HTR-8/SVneo (cell line): ENCODE results near the gene DCAF15.
"Not testable (repeated sequence)": the region's sequence is repeated elsewhere in the genome, so short reads cannot be mapped to it uniquely, and the experiment has no call there.

Source experiments
- DNase-seq: peaks from one replicate; pipeline ENCODE4 v3.0.0; 2011; ENCODE audit warnings: low spot score, mixed read lengths; ENCODE audit not compliant: insufficient read length
- FAIRE-seq: peaks from 2 replicates; lab custom pipeline; 2011; peaks lifted over from hg19 to GRCh38; lab: Jason Lieb, UNC

DCAF15 gene

DNA sequence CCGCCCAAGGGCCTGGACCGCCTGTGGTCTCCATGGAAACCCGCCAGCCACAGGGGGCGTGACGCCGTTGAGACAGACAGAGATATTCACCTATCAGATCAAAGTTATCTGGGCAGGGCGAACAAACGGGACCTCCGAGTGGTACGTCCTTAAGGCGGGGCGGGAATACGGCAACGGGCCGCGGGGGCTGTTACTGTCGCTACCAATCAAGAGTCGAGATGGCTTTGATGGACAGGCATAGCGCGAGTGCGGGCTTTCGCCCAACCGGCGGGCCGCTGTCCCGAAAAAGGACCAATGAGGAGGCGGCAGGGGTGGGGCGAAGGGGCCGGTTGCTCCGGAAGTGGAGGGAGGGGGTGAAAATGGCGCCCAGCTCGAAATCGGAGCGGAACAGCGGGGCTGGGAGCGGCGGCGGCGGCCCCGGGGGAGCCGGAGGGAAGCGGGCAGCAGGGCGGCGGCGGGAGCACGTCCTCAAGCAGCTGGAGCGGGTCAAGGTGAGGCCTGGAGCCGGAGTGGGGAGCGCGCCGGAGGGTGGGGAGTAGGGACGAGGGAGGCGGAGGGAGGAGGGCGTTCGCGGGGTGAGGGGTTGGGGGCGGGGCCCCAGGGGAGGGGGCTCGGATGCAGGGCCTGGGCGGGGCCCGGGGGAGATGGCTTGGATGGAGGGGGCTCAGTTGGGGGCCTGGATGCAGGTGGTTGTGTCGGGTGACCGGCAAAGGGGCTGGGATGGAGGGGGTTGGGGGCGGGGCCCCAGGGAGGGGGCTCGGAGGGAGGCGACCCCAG, at the start of gene DCAF15:
Gene DCAF15 (plus strand): TSS at position 356 of the 777 bp plus-strand sequence. CDS start 4 bp downstream, at position 360.
- FAIRE-seq (peak; percentile 99), DNase-seq (peak; percentile 100)

DNA sequence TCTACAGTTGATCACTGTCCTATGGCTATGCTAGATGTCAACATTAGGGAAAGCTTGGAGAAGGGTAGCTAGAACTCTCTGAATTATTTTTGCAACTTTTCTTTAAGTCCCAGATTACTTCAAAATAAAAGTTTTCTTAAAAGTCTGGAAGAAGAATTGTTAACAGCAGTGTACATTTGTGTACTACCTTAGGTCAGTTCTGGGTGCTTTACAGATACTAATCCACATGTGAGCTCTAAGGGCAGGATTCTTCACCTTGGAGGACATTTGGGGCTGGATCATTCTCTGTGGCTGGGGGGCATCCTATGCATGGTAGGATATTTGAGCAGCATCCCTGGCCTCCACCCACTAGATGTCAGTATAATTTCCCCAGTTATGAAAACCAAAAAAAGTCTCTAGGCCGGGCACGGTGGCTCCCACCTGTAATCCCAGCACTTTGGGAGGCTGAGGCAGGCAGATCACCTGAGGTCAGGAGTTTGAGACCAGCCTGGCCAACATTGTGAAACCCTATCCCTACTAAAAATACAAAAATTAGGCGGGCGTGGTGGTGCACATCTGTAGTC, 49.2 kb upstream of the DCAF15 start:
- no peak for FAIRE-seq
- DNase-seq = no peak

DNA sequence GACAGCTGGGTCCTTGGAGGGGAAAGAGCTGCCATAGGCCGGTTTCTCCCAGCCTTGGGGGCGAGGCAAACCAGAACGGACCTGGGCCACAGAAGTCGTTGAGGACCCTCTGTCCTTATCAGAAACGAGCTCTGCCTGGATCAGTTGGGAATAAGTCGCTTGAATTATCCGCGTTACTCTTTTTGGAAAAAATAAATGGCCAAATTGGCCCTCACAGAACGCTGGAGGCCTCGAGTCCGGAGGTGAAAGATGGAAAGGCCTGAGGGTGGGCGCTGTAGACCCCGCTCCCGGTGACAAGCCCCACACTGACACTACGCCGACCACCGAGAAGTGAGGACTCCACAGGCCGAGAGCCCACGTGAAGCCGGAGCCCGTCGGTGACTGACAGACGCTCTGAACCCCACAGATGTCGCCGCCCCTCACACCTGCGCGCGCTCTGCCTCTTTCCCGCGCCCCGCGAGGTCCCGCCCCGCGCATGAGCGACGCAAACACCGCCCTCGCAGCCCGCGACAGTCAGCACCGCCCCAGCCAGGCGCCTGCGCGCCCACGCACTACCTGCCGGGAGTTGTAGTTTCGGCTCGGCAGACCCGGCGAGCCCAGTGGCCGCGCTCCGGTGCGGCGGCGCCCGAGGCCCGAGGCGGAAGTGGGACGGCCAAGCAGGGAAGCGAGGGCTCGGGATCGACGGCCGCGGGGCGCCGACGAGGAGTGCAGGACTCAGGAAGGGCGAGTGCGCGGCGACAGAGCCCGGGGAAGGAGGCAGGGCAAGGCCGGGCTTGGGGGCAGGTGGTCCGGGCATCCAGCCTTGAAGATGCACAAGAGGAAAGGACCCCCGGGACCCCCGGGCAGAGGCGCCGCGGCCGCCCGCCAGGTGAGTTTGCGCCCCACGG, 46.4 kb upstream of the DCAF15 start, which contains the start of the genes BRME1 and CC2D1A:
Gene BRME1 (minus strand): TSS at position 484 of the 887 bp plus-strand sequence. CDS start 1,225 bp downstream, outside the sequence.
Gene CC2D1A (plus strand): TSS at position 568 of the 887 bp plus-strand sequence. CDS start 241 bp downstream, at position 809.
- FAIRE-seq = peak; percentile 89
- DNase-seq = peak; percentile 98

DNA sequence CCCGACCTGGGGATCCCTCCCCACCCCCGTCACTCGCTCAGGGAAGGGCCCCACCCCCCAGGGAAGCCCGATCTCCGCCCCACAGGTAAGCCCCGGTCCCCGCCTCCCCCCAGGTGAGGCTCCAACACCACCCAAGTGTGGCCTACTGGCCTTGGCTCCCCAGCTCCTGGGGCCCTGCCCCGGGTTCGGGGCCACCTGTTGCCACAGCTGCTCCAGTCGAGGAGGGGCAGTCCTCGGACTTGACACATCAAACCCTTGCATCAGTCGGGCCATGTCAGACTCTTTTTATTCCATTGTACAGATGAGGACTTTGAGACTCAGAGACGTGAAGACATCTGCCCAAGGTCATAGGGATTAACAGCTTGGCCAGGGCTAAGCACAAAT, 45.8 kb upstream of the DCAF15 start:
- no peak for FAIRE-seq
- DNase-seq = no peak

- DNase-seq (no peak), FAIRE-seq (no peak)
Measured at GRCh38 chr19:13906910-13907309, 45.4 kb upstream of the DCAF15 start.

GRCh38 chr19:13908674-13909073, 43.6 kb upstream of the DCAF15 start:
- DNase-seq (no peak), FAIRE-seq (no peak)

DNA sequence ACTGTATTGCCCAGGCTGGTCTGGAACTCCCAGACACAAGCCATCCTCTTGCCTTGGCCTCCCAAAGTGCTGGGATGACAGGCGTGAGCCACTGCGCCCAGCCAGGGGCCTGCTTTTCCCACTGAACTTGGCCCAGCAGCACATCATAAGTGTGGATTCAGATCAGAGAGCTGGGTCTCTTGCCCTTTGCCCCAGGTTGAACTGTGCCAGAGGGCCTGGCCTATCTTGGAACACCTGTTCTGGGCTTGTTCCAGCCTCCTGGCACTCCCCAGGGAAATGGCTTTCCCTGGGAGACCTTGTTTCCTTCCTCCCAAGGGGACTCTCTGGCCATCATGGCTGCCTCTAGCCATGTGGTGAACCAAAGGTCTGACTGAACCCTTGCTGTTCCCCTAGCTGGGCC, 42.9 kb upstream of the DCAF15 start:
- no peak for DNase-seq
- FAIRE-seq = no peak

GRCh38 chr19:13913352-13913751, 39.0 kb upstream of the DCAF15 start:
- FAIRE-seq = no peak
- DNase-seq = no peak

- no peak for FAIRE-seq
- DNase-seq = no peak
Measured at GRCh38 chr19:13914777-13915176, 37.5 kb upstream of the DCAF15 start.

GRCh38 chr19:13917888-13918406, 34.4 kb upstream of the DCAF15 start:
- DNase-seq (no peak), FAIRE-seq (peak; percentile 77)

DNA sequence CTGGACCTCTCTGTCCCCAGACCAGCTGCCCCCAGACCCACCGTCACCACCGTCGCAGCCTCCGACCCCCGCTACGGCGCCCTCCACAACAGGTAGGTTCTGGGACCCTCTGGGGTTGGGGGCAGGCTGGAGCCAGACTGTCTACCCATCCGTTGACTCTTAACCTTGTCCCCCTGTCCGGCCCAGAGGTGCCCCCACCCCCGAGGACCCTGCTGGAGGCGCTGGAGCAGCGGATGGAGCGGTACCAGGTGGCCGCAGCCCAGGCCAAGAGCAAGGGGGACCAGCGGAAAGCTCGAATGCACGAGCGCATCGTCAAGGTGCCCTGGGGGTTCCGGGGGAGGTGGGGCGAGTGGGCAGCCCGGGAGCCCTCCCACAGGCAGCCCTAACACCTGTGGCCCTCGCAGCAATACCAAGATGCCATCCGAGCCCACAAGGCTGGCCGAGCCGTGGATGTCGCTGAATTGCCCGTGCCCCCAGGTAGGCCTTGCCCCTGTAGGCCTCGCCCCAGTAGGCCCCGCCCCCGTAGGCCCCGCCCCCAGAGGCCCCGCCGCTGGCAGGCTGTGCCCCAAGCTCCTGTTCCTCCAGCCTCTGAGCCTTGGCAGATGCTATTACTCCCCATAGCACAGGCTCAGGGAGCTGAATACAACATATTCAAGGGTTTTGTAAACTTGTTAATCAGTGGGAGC, 33.4 kb upstream of the DCAF15 start:
- FAIRE-seq = no peak

DNA sequence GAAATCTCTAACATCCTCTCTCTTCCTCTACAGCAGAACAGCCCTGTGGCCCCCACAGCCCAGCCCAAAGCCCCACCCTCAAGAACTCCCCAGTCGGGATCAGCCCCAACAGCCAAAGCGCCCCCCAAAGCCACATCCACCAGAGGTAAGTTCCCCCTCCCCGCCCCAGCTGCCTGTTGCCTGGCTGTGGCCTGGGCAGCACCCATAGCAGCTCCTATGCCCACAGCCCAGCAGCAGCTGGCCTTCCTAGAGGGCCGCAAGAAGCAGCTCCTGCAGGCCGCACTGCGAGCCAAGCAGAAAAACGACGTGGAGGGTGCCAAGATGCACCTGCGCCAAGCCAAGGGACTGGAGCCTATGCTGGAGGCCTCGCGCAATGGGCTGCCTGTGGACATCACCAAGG, 31.8 kb upstream of the DCAF15 start:
- DNase-seq = no peak
- FAIRE-seq = no peak

More for the DNA sequence above, 33.4 kb upstream of the DCAF15 start:
- DNase-seq = no peak

- DNase-seq (no peak), FAIRE-seq (peak; percentile 33)
Measured at GRCh38 chr19:13920940-13921747, 31.2 kb upstream of the DCAF15 start.

GRCh38 chr19:13922118-13922517, 30.2 kb upstream of the DCAF15 start:
- DNase-seq, FAIRE-seq: not testable (repeated sequence)

- FAIRE-seq (no peak), DNase-seq (no peak)
Measured at GRCh38 chr19:13923194-13923987, 28.9 kb upstream of the DCAF15 start.

- no peak for DNase-seq
Measured at GRCh38 chr19:13926010-13926409, 26.3 kb upstream of the DCAF15 start.

DNA sequence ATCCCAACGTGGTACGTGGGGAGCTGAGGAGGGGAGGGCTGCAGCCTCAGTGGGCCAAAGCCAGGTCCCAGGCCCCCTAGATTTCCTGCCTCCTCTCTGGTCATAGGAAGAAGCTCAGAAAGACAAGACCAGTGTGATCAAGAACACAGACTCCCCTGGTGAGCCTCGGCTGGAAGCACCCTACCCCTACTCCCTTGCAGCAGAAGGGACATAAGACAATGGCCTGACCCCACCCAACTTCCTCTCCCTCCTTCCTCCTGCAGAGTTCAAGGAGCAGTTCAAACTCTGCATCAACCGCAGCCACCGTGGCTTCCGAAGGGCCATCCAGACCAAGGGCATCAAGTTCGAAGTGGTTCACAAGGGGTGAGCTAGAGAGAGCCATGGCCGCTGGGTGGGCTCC, 25.6 kb upstream of the DCAF15 start:
- peak; percentile 4 for FAIRE-seq
- DNase-seq = no peak

More at GRCh38 chr19:13926010-13926409, 26.3 kb upstream of the DCAF15 start:
- no peak for FAIRE-seq

DNA sequence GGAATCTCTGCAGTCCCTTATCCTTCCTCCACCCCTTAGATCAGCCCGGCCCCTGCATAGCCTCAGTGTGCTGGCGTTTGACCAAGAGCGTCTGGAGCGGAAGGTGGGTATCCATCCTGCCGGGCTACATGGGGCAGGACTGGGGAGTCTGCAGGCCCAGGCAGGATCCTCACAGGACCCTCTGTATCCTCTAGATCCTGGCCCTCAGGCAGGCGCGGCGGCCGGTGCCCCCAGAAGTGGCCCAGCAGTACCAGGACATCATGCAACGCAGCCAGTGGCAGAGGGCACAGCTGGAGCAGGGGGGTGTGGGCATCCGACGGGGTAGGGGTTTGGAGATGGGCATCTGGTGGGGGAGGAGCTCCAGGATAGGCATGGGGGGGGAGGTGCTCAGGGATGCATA, 23.0 kb upstream of the DCAF15 start:
- DNase-seq (no peak), FAIRE-seq (no peak)
